ENCODE measurements around the gene GAL3ST2.
"Not testable (repeated sequence)": the region's sequence is repeated elsewhere in the genome, so short reads cannot be mapped to it uniquely, and the experiment has no call there.

The GAL3ST2 gene

DNA sequence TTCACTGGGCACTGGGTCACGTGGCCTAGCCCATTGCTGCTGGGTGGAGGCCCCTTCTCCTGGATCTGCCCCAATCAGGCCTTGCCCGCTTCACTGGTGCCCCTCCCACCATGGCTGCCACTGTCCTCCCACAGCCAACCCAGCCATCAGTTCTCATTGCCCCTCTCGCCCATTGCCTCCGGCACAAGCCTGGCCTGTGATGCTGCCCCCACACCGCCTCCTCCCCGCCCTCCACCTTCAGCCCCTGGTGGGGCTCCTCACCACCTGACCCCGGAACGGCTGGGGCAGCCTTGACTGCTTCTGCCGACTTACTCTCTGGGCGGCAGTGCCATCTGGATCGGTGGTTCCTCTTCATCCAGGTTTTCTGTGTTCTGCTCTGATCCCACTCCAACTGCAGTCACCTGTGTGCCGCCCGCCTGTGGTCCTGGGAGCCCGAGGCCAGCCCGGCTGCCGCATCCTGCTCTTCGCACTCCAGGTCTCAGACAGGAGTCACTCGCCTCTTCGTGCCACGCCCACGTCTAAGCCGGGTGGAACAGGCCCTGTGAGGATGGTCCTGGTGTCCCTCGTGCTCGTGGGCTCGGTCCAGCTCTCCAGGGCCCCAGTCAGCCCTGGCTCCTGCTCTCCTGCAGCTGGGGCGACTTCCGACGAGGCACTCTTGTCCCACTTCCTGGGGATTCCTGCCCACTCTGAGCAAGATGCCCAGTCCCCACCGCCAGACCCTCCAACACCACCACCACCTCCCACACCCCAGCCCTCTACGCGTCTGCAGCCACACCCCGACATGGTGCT is 28.0 kb upstream of the GAL3ST2 start:
- no peak for DNase-seq (ENCODE audit: low read depth in 2 of 2)

- no peak for DNase-seq (ENCODE audit: low read depth in 2 of 2)
These were observed 26.4 kb upstream of the GAL3ST2 start for GRCh38 chr2:241750076-241750840.

GRCh38 chr2:241751152-241751551 is 25.5 kb upstream of the GAL3ST2 start:
- DNase-seq (ENCODE audit: low read depth in 2 of 2): no peak

- DNase-seq (ENCODE audit: low read depth in 2 of 2): no peak
These were observed 24.8 kb upstream of the GAL3ST2 start for GRCh38 chr2:241751776-241752175.

- DNase-seq (ENCODE audit: low read depth in 2 of 2): no peak
These were observed 24.4 kb upstream of the GAL3ST2 start for GRCh38 chr2:241752253-241752652.

- DNase-seq (ENCODE audit: low read depth in 2 of 2): no peak
These were observed 23.8 kb upstream of the GAL3ST2 start for GRCh38 chr2:241752689-241753276.

DNA sequence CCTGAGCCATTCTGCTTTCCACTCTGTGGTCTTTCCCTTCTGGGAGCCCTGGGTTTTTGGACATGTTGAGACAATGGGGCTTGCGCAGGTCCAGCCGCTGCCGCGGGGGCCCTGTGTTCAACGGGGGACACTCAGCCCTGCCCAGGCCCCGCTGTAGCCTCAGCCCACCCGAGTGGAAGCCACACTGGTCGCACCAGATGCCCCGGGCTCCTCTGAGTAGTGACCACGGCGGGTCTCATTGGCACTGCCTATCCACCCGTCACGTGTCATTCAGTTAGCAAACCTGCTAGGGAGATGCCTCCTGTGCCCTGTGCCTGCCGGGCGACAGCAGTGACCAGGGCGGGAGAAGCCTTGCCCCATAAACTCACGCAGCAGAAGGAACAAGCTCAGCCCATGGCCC is 23.1 kb upstream of the GAL3ST2 start:
- DNase-seq (ENCODE audit: low read depth in 2 of 2): no peak

- no peak for DNase-seq (ENCODE audit: low read depth in 2 of 2)
These were observed 22.6 kb upstream of the GAL3ST2 start for GRCh38 chr2:241754042-241754441.

DNA sequence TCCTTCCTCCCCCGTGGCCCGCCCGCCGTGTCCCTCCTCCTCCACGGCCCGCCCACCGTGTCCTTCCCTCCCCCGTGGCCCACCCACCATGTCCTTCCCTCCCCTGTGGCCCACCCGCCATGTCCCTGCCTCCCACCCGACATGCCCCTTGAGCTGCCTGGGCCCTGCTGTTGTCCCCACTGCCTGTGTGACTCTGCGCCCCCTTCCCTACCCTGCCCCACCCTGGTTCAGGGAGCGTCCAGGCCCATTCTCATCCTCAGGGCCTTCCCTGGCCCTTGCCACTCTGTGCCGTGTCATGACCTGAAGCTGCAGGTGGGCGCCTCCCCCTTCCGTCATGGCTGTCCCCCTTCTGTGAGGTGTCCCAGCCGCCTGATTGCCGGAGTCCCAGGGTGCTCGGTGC is 21.5 kb upstream of the GAL3ST2 start:
- DNase-seq (ENCODE audit: low read depth in 2 of 2): no peak

- DNase-seq (ENCODE audit: low read depth in 2 of 2): no peak
These were observed 20.8 kb upstream of the GAL3ST2 start for GRCh38 chr2:241755777-241756176.

DNA sequence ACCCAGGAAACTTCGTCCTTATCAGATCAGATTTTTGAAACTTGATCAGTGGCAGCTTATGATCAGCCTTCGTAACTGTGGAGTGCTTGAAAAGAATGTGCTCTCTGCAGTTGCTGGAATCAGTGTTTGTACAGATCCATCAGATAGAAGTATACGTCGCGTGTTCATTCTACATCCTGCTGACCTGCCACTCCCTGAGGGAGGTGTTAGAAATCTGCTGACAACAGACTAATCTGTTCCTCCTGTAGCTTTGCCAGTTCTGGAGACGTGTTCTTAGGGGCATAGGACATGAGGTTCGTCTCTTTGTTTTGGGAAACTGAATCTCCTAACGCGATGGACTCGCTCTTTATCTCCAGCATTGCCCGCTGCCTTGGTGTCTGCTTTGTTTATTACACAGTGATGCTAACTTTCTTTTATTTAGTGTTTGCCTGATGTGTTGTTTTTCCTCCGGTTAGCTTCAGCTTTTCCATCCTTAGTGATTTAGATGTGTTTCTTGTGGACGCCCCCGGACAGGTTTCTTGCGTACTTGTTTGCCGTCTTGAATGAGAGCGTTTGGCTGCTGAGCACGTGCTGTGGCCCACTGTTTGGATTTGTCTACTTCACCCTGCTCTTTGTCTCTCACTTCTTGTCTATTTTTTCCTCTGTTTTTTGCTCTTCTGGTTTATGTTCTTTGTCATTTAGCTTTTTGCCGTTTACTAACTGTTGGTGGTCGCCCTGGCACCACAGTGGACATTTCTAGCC is 17.4 kb upstream of the GAL3ST2 start:
- DNase-seq (ENCODE audit: low read depth in 2 of 2): no peak

DNA sequence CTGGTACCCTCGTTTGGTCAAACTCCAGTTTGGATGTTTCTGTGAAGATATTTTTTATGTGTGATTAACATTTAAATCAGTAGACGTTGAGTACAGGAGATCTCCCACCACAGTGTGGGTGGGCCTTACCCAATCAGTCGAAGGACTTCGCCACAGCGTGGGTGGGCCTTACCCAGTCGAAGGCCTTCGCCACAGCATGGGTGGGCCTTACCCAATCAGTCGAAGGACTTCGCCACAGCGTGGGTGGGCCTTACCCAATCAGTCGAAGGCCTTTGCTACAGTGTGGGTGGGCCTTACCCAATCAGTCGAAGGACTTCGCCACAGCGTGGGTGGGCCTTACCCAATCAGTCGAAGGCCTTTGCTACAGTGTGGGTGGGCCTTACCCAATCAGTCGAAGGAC is 16.7 kb upstream of the GAL3ST2 start:
- not testable (repeated sequence) for DNase-seq (ENCODE audit: low read depth in 2 of 2)

DNA sequence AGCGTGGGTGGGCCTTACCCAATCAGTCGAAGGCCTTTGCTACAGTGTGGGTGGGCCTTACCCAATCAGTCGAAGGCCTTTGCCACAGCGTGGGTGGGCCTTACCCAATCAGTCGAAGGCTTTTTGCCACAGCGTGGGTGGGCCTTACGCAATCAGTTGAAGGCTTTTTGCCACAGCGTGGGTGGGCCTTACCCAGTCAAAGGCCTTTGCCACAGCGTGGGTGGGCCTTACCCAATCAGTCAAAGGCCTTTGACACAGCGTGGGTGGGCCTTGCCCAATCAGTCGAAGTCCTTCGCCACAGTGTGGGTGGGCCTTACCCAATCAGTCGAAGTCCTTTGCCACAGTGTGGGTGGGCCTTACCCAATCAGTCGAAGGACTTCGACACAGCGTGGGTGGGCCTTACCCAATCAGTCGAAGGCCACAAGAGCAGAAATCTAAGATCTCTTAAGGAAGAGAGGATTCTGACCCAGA is 16.3 kb upstream of the GAL3ST2 start:
- no peak for DNase-seq (ENCODE audit: low read depth in 2 of 2)

DNA sequence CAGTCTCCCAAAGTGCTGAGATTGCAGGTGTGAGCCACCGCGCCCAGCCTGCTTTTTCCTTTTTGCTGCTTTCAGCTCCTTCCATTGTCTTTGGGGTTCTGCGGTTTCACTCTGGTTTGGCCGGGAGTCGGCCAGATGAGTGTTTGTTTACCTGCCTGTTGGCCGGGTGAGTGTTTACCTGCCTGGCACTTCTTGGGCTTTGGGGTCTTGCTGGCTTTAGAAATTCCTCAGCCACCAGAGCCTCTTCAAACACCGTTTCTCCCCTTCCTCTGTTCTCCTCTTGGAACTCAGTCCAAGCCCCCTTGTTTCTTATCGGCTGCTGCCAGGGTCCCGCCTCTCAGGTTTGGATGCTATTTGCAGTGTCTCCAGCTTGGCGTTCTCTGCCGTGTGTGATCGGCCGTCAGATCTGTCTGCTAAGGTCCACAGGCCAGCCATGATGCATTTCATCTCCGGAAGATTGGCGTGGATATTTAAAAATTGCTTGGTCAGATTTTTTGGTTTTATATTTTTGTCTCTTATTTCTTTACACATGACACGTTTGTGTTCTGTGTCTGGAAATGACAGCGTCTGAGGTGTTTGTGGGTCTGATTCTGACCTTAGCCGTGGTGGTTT is 14.2 kb upstream of the GAL3ST2 start:
- DNase-seq (ENCODE audit: low read depth in 2 of 2): no peak

DNA sequence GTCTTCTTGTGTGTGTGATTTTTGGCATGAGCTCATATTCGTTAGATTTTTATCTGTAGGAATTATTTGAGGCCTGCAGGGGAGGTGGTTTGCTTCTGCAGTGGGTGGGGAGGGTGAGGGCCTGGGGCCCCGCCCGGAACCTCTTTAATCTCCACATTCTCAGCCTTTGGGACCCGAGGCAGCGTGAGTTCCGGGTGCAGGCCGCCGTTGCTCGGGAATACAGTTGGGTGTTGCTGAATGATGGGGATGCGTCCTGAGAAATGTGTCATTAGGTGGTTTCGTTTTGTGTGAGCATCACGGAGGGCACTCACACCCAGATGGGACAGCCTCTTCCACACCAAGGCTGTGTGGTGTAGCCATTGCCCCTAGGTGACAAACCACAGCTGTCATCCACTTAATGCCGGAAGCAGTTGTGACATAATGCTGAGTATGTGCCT is 13.7 kb upstream of the GAL3ST2 start:
- DNase-seq (ENCODE audit: low read depth in 2 of 2): peak in 1 of 2 donors; percentile 36

- no peak for DNase-seq (ENCODE audit: low read depth in 2 of 2)
These were observed 12.9 kb upstream of the GAL3ST2 start for GRCh38 chr2:241763551-241764274.

GRCh38 chr2:241764275-241765241 is 12.1 kb upstream of the GAL3ST2 start:
- no peak for DNase-seq (ENCODE audit: low read depth in 2 of 2)

DNA sequence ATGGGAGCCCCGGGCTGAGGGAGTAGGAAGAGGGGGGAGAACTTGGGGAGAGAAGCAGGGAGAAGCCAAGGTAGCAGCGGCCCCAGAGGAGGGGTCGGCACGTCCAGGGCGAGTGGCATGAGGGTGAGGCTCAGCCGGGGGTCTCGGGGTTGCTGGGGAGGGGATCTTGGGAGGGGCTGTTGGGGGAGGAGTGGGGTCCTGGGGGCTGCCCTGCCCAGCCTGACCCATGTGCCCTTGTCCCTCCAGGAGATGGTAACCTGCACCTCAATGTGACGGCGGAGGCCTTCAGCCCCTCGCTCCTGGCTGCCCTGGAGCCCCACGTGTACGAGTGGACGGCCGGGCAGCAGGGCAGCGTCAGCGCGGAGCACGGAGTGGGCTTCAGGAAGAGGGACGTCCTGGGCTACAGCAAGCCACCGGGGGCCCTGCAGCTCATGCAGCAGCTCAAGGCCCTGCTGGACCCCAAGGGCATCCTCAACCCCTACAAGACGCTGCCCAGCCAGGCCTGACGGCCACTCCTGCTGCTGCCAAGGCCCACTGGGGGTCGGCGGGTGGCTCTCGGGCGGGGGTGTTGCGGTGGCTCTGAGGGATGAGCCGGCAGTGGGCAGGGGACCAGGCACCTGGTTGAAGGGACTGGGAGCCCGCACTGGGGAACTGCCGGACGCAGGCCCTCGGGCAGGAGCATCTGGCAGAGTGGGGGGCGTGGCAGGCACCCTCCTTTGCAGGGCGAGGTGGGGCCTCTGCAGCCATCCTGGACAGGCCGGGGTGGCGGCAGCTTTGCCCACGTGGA is 9.0 kb upstream of the GAL3ST2 start:
- no peak for DNase-seq (ENCODE audit: low read depth in 2 of 2)

DNA sequence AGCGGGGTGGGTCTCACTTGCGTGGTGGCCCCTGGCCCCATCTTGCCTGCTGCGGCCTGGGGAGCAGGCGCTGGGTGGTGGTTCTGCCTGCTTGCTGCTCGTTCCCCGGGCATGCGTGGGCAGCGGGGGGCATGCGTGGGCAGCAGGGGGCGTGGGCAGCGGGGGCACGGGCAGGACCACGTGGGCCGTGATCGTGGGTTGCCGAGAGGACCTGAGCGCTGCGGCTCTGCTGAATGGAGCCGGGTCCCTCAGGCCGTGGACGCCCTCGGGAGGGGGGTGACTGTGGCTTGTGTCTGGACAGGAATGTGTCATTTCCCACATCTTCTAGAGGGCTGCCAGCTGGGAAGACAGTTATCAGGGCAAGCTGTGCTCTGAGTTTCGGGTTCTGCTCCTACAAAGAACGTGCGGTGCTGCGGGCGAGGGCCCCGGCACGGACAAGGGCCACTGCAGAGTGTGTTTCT is 8.3 kb upstream of the GAL3ST2 start:
- DNase-seq (ENCODE audit: low read depth in 2 of 2): no peak
